HG02973 (cell line): ENCODE measurements around the gene ELP4.
"Not testable (repeated sequence)": the region's sequence is repeated elsewhere in the genome, so short reads cannot be mapped to it uniquely, and the experiment has no call there.

Source experiments
- ATAC-seq: cut with Tn5 transposase; IDR thresholded peaks from one replicate; pipeline ENCODE4 v1.9.1; 2021; ENCODE audit warnings: moderate library complexity; ENCODE audit not compliant: unreplicated experiment

ELP4 gene

GRCh38 chr11:31643857-31644256, 134.3 kb downstream of the ELP4 start:
- no peak for ATAC-seq

GRCh38 chr11:31645747-31646146, 136.2 kb downstream of the ELP4 start:
- no peak for ATAC-seq

- no peak for ATAC-seq
These were observed 136.6 kb downstream of the ELP4 start for GRCh38 chr11:31646216-31646615.

- ATAC-seq, result no peak
These were observed 139.8 kb downstream of the ELP4 start for GRCh38 chr11:31649129-31649966.

GRCh38 chr11:31651208-31651607, 141.6 kb downstream of the ELP4 start:
- no peak for ATAC-seq

- peak; percentile 71 for ATAC-seq
These were observed 142.3 kb downstream of the ELP4 start for GRCh38 chr11:31651822-31652221.

- ATAC-seq, result peak; percentile 62
These were observed 143.0 kb downstream of the ELP4 start for GRCh38 chr11:31652528-31652927.

- no peak for ATAC-seq
These were observed 145.9 kb downstream of the ELP4 start for GRCh38 chr11:31655483-31655882.

- ATAC-seq, result no peak
These were observed 146.5 kb downstream of the ELP4 start for GRCh38 chr11:31656051-31656450.

GRCh38 chr11:31657091-31657490, 147.5 kb downstream of the ELP4 start:
- no peak for ATAC-seq

GRCh38 chr11:31664129-31664528, 154.6 kb downstream of the ELP4 start:
- no peak for ATAC-seq

GRCh38 chr11:31664954-31665353, 155.4 kb downstream of the ELP4 start:
- no peak for ATAC-seq

GRCh38 chr11:31671681-31672080, 162.1 kb downstream of the ELP4 start:
- no peak for ATAC-seq

GRCh38 chr11:31673108-31673507, 163.5 kb downstream of the ELP4 start:
- ATAC-seq, result not testable (repeated sequence)

- ATAC-seq, result no peak
These were observed 166.9 kb downstream of the ELP4 start for GRCh38 chr11:31676280-31676982.

GRCh38 chr11:31680770-31681169, 171.2 kb downstream of the ELP4 start:
- no peak for ATAC-seq

- no peak for ATAC-seq
These were observed 177.7 kb downstream of the ELP4 start for GRCh38 chr11:31687256-31687655.

GRCh38 chr11:31687861-31688260, 178.3 kb downstream of the ELP4 start:
- ATAC-seq, result no peak

- ATAC-seq, result no peak
These were observed 180.0 kb downstream of the ELP4 start for GRCh38 chr11:31689559-31689958.

GRCh38 chr11:31690041-31690440, 180.5 kb downstream of the ELP4 start:
- no peak for ATAC-seq

GRCh38 chr11:31690516-31690915, 180.9 kb downstream of the ELP4 start:
- ATAC-seq, result no peak

GRCh38 chr11:31692466-31692865, 182.9 kb downstream of the ELP4 start:
- ATAC-seq, result no peak
